Measurements from ENCODE around the gene CDC45.

The CDC45 gene

DNA sequence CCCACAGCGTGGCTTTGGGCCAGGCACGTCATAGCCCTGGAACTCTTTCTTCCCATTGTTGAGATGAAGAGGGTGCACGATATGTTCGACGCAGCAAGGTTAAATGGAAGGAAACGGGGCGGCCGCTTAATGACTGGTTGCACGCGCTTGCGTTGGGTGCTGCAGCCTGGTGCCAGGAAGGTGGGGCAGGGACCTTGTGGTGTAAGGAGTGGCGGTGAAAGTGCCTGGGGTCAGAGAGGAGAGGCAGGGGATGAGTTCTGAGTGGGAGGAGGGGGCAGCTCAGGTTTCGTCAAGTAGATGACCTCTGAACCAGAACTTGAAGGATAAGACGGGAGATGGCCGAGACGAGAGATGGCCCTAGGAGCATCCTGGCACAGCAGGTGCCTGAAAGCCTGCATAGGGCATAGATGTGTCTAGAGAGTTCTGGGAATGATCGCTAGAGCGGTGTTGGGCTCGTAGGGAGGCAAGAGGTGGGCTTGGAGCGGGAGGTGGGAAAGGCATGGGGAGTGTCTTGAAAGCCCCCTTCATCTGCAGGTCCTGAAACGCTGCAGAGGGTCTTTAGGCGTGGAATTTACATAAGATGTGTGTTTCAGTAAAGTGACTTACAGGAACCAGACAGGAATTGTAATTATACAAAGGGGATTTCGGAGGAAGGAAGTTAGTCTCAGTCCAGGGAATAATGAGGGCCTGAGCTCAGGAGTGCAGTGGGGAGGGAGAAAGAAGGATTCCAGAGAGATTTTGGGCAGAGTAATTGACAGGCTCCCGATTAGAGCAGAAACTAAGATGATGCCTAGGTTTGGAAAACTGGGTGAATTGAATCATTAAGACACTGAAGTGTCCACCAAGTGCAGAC, 87.7 kb downstream of the CDC45 start:
- DNase-seq: no peak

DNA sequence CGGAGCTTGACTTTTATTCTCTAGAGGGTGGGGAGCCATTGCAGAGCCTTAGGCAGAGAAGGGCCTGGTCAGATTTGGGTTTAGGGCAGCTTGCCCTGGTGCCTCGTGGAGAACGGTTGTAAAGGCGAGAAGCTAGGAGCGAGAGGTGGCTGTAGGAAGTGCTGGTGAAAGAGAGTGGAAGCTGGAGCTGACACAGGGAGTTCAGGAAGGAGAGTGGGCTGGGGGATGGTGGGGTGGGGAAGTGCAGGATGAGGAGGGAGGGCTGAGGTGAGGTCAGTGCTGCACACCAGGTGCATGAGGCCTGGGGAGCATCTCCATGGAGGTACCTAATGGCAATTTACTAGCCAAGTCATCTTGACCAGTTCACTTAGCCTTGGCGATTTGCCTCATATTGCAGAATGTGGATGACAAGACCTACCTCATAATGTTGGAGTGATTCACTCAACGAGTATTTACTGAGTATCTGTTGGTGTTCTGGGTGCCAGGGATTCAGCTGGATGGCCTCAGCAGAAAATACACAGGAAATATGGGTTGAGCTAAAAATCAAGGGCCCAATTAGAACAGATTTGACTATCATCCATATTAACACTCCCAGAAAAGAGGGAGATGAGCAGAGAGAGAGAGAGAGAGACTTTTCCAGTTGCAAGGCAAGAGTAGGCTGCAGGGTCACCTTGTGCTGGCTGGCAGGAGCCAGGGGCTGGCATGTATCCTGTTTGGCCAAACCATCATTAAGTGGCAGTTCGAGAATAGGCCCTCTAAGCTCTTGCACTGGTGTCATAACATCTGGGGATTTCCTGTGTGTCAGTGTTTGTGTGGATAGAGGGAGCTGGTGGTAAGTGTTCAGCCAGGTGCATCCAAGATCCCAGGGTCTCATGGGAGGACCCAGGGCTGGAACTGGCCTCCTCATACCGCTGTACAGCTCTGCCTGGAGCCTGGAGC, 88.9 kb downstream of the CDC45 start:
- no peak for DNase-seq

DNA sequence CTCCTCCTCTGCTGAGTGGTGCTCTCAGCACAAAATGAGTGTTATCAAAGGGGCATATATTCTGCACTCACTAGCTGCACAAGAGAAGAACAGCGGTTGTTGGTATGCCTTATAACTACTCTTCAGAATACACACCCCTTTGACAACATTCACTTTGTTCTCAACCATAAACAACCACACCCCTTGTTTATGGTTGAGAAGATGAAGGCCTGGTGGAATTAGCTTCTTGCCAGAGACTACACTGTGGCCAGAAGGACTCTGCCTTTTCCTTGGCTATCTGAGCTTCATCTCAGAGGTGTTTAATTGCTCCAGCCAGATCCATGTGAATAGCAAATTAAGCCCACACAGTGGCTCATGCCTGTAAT, 89.5 kb downstream of the CDC45 start:
- DNase-seq: no peak

DNA sequence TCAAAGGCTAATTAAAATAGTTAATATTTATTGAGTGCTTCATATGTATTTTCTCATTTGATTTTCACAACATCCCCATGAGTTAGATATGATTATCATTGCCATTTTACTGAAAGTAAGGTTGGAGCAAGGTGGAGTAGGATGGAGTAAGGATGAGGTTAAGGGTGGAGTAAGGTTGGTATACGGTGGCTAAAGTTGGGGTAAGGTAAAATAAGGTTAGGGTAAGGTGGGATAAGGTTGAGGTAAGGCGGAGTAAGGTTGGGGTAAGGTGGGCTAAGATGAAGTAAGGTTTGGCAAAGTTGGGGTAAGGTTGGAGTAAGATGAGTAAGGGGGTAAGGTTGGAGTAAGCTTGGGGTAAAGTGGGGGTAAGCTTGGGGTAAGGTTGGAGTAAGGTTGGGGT, 90.3 kb downstream of the CDC45 start:
- no peak for DNase-seq

Measured in NCI-H524 treated with DMSO at 0.1 percent for 48 hours (cell line).